OCI-LY3 (cell line): ENCODE measurements around the gene CNOT2.

Experiments
- CTCF ChIP-seq: fragments of 200-600, 300-600 bp; sonication (generic); IDR thresholded peaks from 2 replicates; pipeline ENCODE4 v1.5.1; 2014; ENCODE audit warnings: antibody characterized with exemption, low read length, low read depth
- EZH2phosphoT487 ChIP-seq: fragments of 200-600 bp; shearing (Covaris generic); IDR thresholded peaks from 2 replicates; pipeline ENCODE4 v1.6.1; 2018; ENCODE audit warnings: antibody characterized with exemption, mixed run types, low read depth

- TF ChIP-seq CTCF = no peak
- no peak for TF ChIP-seq EZH2phosphoT487
These were observed 107.8 kb downstream of the CNOT2 start for GRCh38 chr12:70351076-70351475.
